OCI-LY1 (cell line): Measurements from ENCODE around the gene PLA2G7.

ENCODE experiments used
- H2AFZ ChIP-seq: fragments of 200-600 bp; sonication (generic), shearing (Covaris generic); 2 replicates; pipeline ENCODE4 v1.6.0; 2014; ENCODE audit warnings: antibody characterized with exemption, mild to moderate bottlenecking, low read length
- H3F3A ChIP-seq: fragments of 200-600 bp; sonication (generic), shearing (Covaris generic); 2 replicates; pipeline ENCODE4 v1.6.0; 2014; ENCODE audit warnings: mild to moderate bottlenecking, antibody characterized with exemption, low read length, moderate library complexity; ENCODE audit not compliant: insufficient read depth
- H3K27ac ChIP-seq: fragments of 200-600 bp; sonication (generic); 2 replicates; pipeline ENCODE4 v1.5.1; 2014; ENCODE audit warnings: low read length, mixed run types, mild to moderate bottlenecking, low read depth; ENCODE audit not compliant: poor library complexity, severe bottlenecking
- H3K27me3 ChIP-seq: fragments of 200-600 bp; sonication (generic); 2 replicates; pipeline ENCODE4 v1.6.0; 2014; ENCODE audit warnings: antibody characterized with exemption, mild to moderate bottlenecking, low read length, moderate library complexity; ENCODE audit not compliant: insufficient read depth
- H3K36me3 ChIP-seq: fragments of 200-600 bp; sonication (generic); 2 replicates; pipeline ENCODE4 v1.6.1; 2014; ENCODE audit warnings: mild to moderate bottlenecking, antibody characterized with exemption, low read length, moderate library complexity, mixed read lengths; ENCODE audit not compliant: insufficient read depth
- H3K4me1 ChIP-seq: fragments of 200-600 bp; sonication (generic); 2 replicates; pipeline ENCODE4 v1.5.1; 2014; ENCODE audit warnings: mild to moderate bottlenecking, low read length, moderate library complexity; ENCODE audit not compliant: insufficient read depth, severe bottlenecking
- H3K4me2 ChIP-seq: fragments of 200-600 bp; sonication (generic), shearing (Covaris generic); 2 replicates; pipeline ENCODE4 v1.6.1; 2014; ENCODE audit warnings: low read length
- H3K4me3 ChIP-seq: fragments of 200-600 bp; sonication (generic); 2 replicates; pipeline ENCODE4 v1.5.1; 2014; ENCODE audit warnings: low read length, low read depth, mild to moderate bottlenecking, mixed read lengths; ENCODE audit not compliant: poor library complexity, severe bottlenecking
- H3K79me2 ChIP-seq: fragments of 200-600 bp; shearing (Covaris generic); 2 replicates; pipeline ENCODE4 v1.6.1; 2016; ENCODE audit warnings: mixed run types, low read length, mixed read lengths; ENCODE audit not compliant: insufficient read depth
- H3K9ac ChIP-seq: fragments of 200-600 bp; sonication (generic), shearing (Covaris generic); 2 replicates; pipeline ENCODE4 v1.6.1; 2014; ENCODE audit warnings: mild to moderate bottlenecking, low read length, mixed read lengths
- H3K9me2 ChIP-seq: fragments of 200-600 bp; sonication (generic), shearing (Covaris generic); 2 replicates; pipeline ENCODE4 v1.6.1; 2014; ENCODE audit warnings: low read depth, mild to moderate bottlenecking, low read length, mixed read lengths
- H3K9me3 ChIP-seq: fragments of 200-600 bp; shearing (Covaris generic); 2 replicates; pipeline ENCODE4 v1.6.1; 2014; ENCODE audit warnings: low read length, mixed read lengths
- H4K20me1 ChIP-seq: fragments of 200-600 bp; sonication (generic), shearing (Covaris generic); 2 replicates; pipeline ENCODE4 v1.6.0; 2016; ENCODE audit warnings: mild to moderate bottlenecking, low read length; ENCODE audit not compliant: insufficient read depth
- CTCF ChIP-seq: fragments of 200-600 bp; sonication (generic), shearing (Covaris generic); IDR thresholded peaks from 2 replicates; pipeline ENCODE4 v1.5.1; 2017; ENCODE audit warnings: mild to moderate bottlenecking, antibody characterized with exemption, low read length, moderate library complexity, mixed read lengths
- EZH2 ChIP-seq: fragments of 200-600 bp; sonication (generic), shearing (Covaris generic); IDR thresholded peaks from 2 replicates; pipeline ENCODE4 v1.8.0; 2017; ENCODE audit warnings: borderline replicate concordance, mixed run types, mild to moderate bottlenecking, antibody characterized with exemption, low read length, moderate library complexity, mixed read lengths

Gene PLA2G7

GRCh38 chr6:46763466-46763865 lies 28.3 kb upstream of the PLA2G7 start:
- no peaks in the 10 kb centered on the region for H3K27me3 ChIP-seq
- H4K20me1 ChIP-seq: no peaks in the 10 kb centered on the region
- H3K4me1 ChIP-seq: no peaks in the 10 kb centered on the region
- no peak overlapping the region for H3K4me2 ChIP-seq
- no peak overlapping the region for H3K9ac ChIP-seq
- H3F3A ChIP-seq: no peaks in the 10 kb centered on the region
- no peaks in the 10 kb centered on the region for H3K79me2 ChIP-seq
- H3K4me3 ChIP-seq: no peak overlapping the region
- H3K9me2 ChIP-seq: no peaks in the 10 kb centered on the region
- TF ChIP-seq CTCF: no peak
- no peak overlapping the region for H3K27ac ChIP-seq
- no peaks in the 10 kb centered on the region for H3K36me3 ChIP-seq
- H2AFZ ChIP-seq: no peak overlapping the region
- H3K9me3 ChIP-seq: no peaks in the 10 kb centered on the region

GRCh38 chr6:46760925-46761324 lies 25.8 kb upstream of the PLA2G7 start:
- H3F3A ChIP-seq: no peaks in the 10 kb centered on the region
- H3K79me2 ChIP-seq: no peaks in the 10 kb centered on the region
- no peak overlapping the region for H3K9ac ChIP-seq
- H4K20me1 ChIP-seq: no peaks in the 10 kb centered on the region
- H3K36me3 ChIP-seq: no peaks in the 10 kb centered on the region
- no peaks in the 10 kb centered on the region for H3K9me2 ChIP-seq
- no peaks in the 10 kb centered on the region for H3K4me1 ChIP-seq
- TF ChIP-seq EZH2 (no peak), CTCF (no peak)
- H3K9me3 ChIP-seq: no peaks in the 10 kb centered on the region
- no peaks in the 10 kb centered on the region for H3K27me3 ChIP-seq
- no peak overlapping the region for H3K4me2 ChIP-seq
- H3K4me3 ChIP-seq: no peak overlapping the region
- H2AFZ ChIP-seq: no peak overlapping the region
- no peak overlapping the region for H3K27ac ChIP-seq

GRCh38 chr6:46758960-46759753 lies 24.0 kb upstream of the PLA2G7 start:
- H3F3A ChIP-seq: no peaks in the 10 kb centered on the region
- no peaks in the 10 kb centered on the region for H3K36me3 ChIP-seq
- no peak overlapping the region for H3K4me3 ChIP-seq
- H3K4me2 ChIP-seq: no peak overlapping the region
- H3K9me2 ChIP-seq: no peaks in the 10 kb centered on the region
- H3K27me3 ChIP-seq: no peaks in the 10 kb centered on the region
- H3K79me2 ChIP-seq: no peaks in the 10 kb centered on the region
- TF ChIP-seq EZH2: no peak
- no peak for TF ChIP-seq CTCF
- no peak overlapping the region for H3K27ac ChIP-seq
- H3K9ac ChIP-seq: no peak overlapping the region
- no peak overlapping the region for H2AFZ ChIP-seq
- H4K20me1 ChIP-seq: no peaks in the 10 kb centered on the region
- H3K9me3 ChIP-seq: no peaks in the 10 kb centered on the region
- no peaks in the 10 kb centered on the region for H3K4me1 ChIP-seq
